Ishikawa (cell line): ENCODE data around the gene TPRA1.

Source experiments
- CEBPB ChIP-seq: IDR thresholded peaks from 2 replicates; pipeline ENCODE4 v1.6.1; 2012
- CREB1 ChIP-seq: IDR thresholded peaks from 2 replicates; pipeline ENCODE4 v1.6.1; 2012; ENCODE audit warnings: low read depth
- EGR1 ChIP-seq: IDR thresholded peaks from 2 replicates; pipeline ENCODE4 v1.6.1; 2012
- EP300 ChIP-seq: IDR thresholded peaks from 2 replicates; pipeline ENCODE4 v1.6.1; 2012; ENCODE audit warnings: borderline replicate concordance
- FOXM1 ChIP-seq: IDR thresholded peaks from 2 replicates; pipeline ENCODE4 v1.6.1; 2012; ENCODE audit warnings: low read depth, borderline replicate concordance
- NFIC ChIP-seq: IDR thresholded peaks from 2 replicates; pipeline ENCODE4 v1.6.1; 2012
- RAD21 ChIP-seq: IDR thresholded peaks from 2 replicates; pipeline ENCODE4 v1.6.1; 2012; ENCODE audit warnings: low read depth
- TAF1 ChIP-seq: IDR thresholded peaks from 2 replicates; pipeline ENCODE4 v1.6.1; 2012; ENCODE audit warnings: low read depth, mild to moderate bottlenecking
- TCF12 ChIP-seq: IDR thresholded peaks from 2 replicates; pipeline ENCODE4 v1.6.1; 2012; ENCODE audit warnings: low read depth
- TEAD4 ChIP-seq: IDR thresholded peaks from 2 replicates; pipeline ENCODE4 v1.6.1; 2012
- YY1 ChIP-seq: IDR thresholded peaks from 2 replicates; pipeline ENCODE4 v1.6.1; 2012; ENCODE audit warnings: low read depth
- ZBTB7A ChIP-seq: IDR thresholded peaks from 2 replicates; pipeline ENCODE4 v1.6.1; 2012; ENCODE audit warnings: low read depth
- TF ChIP-seq, protein P1 (sequence below): IDR thresholded peaks from 2 replicates; pipeline ENCODE4 v1.6.1; 2012
- TF ChIP-seq, protein P2 (sequence below): IDR thresholded peaks from 2 replicates; pipeline ENCODE4 v1.6.1; 2012
- TF ChIP-seq, protein P3 (sequence below): IDR thresholded peaks from 2 replicates; pipeline ENCODE4 v1.6.1; 2012; ENCODE audit warnings: low read depth, mild to moderate bottlenecking

TPRA1 gene

DNA sequence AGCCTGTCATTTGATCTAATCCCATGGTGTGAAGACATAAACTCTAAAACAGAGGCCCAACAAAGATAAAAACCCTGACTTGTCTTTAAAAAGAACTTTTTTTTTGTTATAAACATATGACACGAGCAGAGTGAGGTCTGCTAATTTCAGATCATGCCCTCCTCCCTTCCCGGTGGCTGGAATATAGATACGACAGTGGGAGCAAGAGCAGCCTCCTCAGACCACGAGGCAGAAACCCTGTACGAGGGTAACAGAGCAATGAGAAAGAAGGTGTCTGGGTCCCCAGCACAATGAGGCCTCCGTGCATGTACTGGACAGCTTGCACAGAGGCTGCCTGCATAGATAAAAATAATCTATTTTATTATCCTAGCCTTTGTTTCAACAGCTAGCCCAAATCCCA is 5.8 kb downstream of the TPRA1 start:
- TF ChIP-seq RAD21 (no peak), TCF12 (no peak), ZBTB7A (no peak), CREB1 (no peak), TAF1 (no peak), EGR1 (no peak), EP300 (no peak), TEAD4 (no peak), CEBPB (no peak), FOXM1 (no peak), NFIC (no peak), YY1 (no peak)
- TF ChIP-seq, protein P1, sequence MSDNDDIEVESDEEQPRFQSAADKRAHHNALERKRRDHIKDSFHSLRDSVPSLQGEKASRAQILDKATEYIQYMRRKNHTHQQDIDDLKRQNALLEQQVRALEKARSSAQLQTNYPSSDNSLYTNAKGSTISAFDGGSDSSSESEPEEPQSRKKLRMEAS = no peak
- TF ChIP-seq, protein P2, sequence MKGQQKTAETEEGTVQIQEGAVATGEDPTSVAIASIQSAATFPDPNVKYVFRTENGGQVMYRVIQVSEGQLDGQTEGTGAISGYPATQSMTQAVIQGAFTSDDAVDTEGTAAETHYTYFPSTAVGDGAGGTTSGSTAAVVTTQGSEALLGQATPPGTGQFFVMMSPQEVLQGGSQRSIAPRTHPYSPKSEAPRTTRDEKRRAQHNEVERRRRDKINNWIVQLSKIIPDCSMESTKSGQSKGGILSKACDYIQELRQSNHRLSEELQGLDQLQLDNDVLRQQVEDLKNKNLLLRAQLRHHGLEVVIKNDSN = no peak
- TF ChIP-seq, protein P3, sequence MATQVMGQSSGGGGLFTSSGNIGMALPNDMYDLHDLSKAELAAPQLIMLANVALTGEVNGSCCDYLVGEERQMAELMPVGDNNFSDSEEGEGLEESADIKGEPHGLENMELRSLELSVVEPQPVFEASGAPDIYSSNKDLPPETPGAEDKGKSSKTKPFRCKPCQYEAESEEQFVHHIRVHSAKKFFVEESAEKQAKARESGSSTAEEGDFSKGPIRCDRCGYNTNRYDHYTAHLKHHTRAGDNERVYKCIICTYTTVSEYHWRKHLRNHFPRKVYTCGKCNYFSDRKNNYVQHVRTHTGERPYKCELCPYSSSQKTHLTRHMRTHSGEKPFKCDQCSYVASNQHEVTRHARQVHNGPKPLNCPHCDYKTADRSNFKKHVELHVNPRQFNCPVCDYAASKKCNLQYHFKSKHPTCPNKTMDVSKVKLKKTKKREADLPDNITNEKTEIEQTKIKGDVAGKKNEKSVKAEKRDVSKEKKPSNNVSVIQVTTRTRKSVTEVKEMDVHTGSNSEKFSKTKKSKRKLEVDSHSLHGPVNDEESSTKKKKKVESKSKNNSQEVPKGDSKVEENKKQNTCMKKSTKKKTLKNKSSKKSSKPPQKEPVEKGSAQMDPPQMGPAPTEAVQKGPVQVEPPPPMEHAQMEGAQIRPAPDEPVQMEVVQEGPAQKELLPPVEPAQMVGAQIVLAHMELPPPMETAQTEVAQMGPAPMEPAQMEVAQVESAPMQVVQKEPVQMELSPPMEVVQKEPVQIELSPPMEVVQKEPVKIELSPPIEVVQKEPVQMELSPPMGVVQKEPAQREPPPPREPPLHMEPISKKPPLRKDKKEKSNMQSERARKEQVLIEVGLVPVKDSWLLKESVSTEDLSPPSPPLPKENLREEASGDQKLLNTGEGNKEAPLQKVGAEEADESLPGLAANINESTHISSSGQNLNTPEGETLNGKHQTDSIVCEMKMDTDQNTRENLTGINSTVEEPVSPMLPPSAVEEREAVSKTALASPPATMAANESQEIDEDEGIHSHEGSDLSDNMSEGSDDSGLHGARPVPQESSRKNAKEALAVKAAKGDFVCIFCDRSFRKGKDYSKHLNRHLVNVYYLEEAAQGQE = no peak

DNA sequence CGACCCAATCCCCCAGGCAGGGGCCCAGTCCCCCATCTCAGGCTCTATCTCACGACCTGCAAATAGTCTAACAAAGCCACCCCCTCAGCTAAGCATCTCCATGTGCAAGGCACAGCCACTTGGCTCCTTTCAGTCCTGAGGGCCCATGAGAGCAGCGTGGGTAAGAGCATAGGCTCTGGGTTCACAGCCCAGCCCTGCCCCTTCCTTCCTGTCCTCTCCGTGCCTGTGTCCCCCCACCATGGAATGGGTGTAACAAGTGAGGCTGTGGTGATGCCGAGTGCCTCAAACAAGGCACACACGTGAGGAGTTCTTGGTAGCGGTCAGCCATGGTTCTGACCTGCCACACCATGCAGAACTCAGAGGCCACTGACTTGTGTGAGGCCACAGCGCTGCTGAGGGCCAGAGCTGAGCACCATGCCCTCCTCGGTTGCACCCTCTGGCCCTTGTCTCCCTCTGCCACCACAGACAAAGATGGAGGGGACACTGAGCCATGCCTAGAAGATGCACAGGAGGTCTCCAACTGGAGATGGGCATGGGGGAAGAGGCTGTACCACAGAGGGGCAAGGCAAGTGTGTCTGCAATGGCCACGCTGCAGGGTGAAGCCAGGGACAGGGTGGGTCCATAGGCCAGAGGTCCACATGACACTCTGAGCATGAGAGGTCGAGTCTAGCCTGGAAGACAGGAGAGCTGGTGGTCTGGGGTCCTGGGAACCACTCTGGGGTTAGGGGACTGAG is 10.0 kb downstream of the TPRA1 start:
- TF ChIP-seq, protein P2 = no peak
- TF ChIP-seq ZBTB7A (no peak), YY1 (no peak), TCF12 (no peak), NFIC (no peak), EGR1 (no peak)
- TF ChIP-seq, protein P1 = no peak

DNA sequence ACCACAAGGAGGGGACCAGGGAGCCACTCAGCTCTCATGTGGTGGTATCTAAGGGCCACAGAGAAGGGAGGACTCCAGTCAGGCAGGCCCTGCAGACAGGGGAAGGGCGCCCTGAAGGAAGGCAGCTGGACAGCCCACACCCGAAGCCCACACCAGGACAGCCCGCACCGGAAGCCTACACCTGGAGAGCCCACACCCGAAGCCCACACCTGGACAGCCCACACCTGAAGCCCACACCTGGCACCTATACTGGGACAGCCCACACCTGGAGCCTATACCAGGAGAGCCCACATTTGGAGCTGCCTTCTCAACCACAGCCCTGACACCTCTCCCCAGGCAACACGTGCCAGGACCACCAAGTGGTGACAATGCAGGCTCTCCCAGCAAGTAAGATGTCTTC is 11.7 kb downstream of the TPRA1 start:
- TF ChIP-seq CREB1 (no peak), TAF1 (no peak), YY1 (no peak), EP300 (no peak), FOXM1 (no peak), ZBTB7A (no peak), EGR1 (no peak), TCF12 (no peak)
- TF ChIP-seq, protein P3 = no peak
- TF ChIP-seq, protein P1 = no peak

DNA sequence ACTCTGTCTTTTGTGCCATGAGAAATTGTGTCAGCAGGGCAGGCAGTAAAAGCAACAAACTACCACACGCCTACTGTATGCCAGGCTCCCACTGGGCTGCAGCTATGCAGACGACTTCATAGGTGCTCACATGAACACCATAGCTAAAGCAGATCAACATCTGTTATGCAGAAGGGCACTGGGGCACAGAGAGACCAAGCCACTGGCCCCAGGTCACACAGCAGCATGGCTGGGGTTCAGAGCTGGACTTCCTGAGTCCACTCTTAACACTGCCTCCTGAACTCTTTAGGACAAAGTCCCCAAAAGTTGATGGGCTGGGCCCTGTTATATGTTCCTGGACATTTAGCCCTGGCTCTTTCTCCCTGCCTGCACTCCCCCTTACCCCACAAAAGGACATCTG is 12.4 kb downstream of the TPRA1 start:
- TF ChIP-seq CEBPB (no peak), FOXM1 (no peak), TAF1 (no peak), NFIC (no peak), ZBTB7A (no peak), RAD21 (no peak), YY1 (no peak), EGR1 (no peak)
- TF ChIP-seq, protein P2 = no peak
- TF ChIP-seq, protein P3 = no peak

DNA sequence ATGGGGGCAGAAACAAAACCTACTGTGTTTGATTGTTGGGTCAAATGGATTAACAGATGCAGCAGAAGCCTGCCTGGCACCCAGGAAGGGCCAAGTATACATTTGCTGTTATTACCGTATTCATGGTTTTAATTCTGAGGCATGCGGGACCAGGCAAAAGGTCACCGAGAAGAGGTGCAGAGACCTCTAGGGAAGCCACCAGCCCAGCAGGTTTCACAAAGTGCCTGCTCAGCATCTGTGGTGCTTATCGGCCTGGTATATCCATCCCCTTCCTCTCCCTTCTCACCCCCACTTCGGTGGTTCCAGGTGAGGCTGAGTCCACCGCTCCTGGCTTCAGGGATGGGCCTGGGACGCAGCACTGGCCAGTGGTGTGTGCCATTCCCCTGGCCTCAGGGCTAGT is 13.1 kb downstream of the TPRA1 start:
- no peak for TF ChIP-seq CEBPB
